ES-I3 (cell line): ENCODE measurements around the gene CPXM1.

Experiments
- H3K36me3 ChIP-seq: 2 replicates; pipeline ENCODE4 v1.6.1; 2013; ENCODE audit warnings: mild to moderate bottlenecking, low read length, control low read depth, moderate library complexity; ENCODE audit not compliant: insufficient read depth
- H3K4me1 ChIP-seq: 2 replicates; pipeline ENCODE4 v1.6.1; 2013; ENCODE audit warnings: mild to moderate bottlenecking, control low read depth, low read length; ENCODE audit not compliant: insufficient read depth
- H3K9ac ChIP-seq: 2 replicates; pipeline ENCODE4 v1.6.1; 2013; ENCODE audit warnings: low read depth, mild to moderate bottlenecking, low read length, moderate library complexity
- H3K9me3 ChIP-seq: 2 replicates; pipeline ENCODE4 v1.6.1; 2013; ENCODE audit warnings: mild to moderate bottlenecking, low read length, moderate library complexity; ENCODE audit not compliant: control insufficient read depth, insufficient read depth

Gene CPXM1

GRCh38 chr20:2748551-2749342 is 51.7 kb downstream of the CPXM1 start:
- peak overlapping the region; percentile 77; the same call in 1 of the 2 replicates for H3K9ac ChIP-seq
- peaks cover 12% of the 10 kb centered on the region for H3K4me1 ChIP-seq
- no peaks in the 10 kb centered on the region for H3K36me3 ChIP-seq
- no peaks in the 10 kb centered on the region; the same call in 1 of the 2 replicates for H3K9me3 ChIP-seq

- Histone ChIP-seq H3K36me3 (no peaks in the 10 kb centered on the region), H3K9ac (no peak overlapping the region), H3K4me1 (peaks cover 12% of the 10 kb centered on the region), H3K9me3 (no peaks in the 10 kb centered on the region; the same call in 1 of the 2 replicates)
Measured at GRCh38 chr20:2747676-2748235, 52.7 kb downstream of the CPXM1 start.

GRCh38 chr20:2746636-2747265 is 53.7 kb downstream of the CPXM1 start:
- H3K36me3 ChIP-seq = no peaks in the 10 kb centered on the region
- H3K9me3 ChIP-seq = no peaks in the 10 kb centered on the region
- H3K4me1 ChIP-seq = peaks cover 12% of the 10 kb centered on the region
- no peak overlapping the region for H3K9ac ChIP-seq

GRCh38 chr20:2745936-2746635 is 54.3 kb downstream of the CPXM1 start:
- Histone ChIP-seq H3K9ac (no peak overlapping the region), H3K4me1 (peaks cover 12% of the 10 kb centered on the region), H3K9me3 (no peaks in the 10 kb centered on the region), H3K36me3 (no peaks in the 10 kb centered on the region)

GRCh38 chr20:2745060-2745910 is 55.1 kb downstream of the CPXM1 start:
- Histone ChIP-seq H3K4me1 (peaks cover 12% of the 10 kb centered on the region), H3K9me3 (no peaks in the 10 kb centered on the region), H3K36me3 (no peaks in the 10 kb centered on the region), H3K9ac (no peak overlapping the region)
